HepG2 (cell line): ENCODE data around the gene EVA1A. TPM values are rescaled to one million over a fixed set of nuclear protein-coding genes. Genes with fewer than 3 reads are reported as not detected.

Source experiments
- AKNA ChIP-seq: sonication (generic); formaldehyde crosslinking; IDR thresholded peaks from 2 replicates; pipeline ENCODE4 v1.4.0; 2020; ENCODE audit warnings: missing genetic modification reagents, borderline replicate concordance
- ARID3A ChIP-seq: IDR thresholded peaks from 2 replicates; pipeline ENCODE4 v1.6.1; 2012; ENCODE audit warnings: low read depth, low read length, improper control_type of control experiment
- EP300 ChIP-seq, 3 experiments: sonication (generic) in 1 of 3; formaldehyde crosslinking in 1 of 3; IDR thresholded peaks; 2 replicates each; pipeline versions ENCODE4 v1.5.1 to v1.6.1; 2011 to 2020; ENCODE audit warnings: low read depth in 2 of 3, low read length in 2 of 3, borderline replicate concordance in 1 of 3, improper control_type of control experiment in 1 of 3, mild to moderate bottlenecking in 1 of 3, missing genetic modification reagents in 1 of 3, moderate library complexity in 1 of 3
- IRF1 ChIP-seq: sonication (generic); formaldehyde crosslinking; IDR thresholded peaks from 2 replicates; pipeline ENCODE4 v1.4.0; 2020; ENCODE audit warnings: low read depth, mild to moderate bottlenecking, missing genetic modification reagents
- KDM5A ChIP-seq: fragments of 200-600 bp; sonication (generic); IDR thresholded peaks from 2 replicates; pipeline ENCODE4 v1.7.0; 2018; ENCODE audit warnings: antibody characterized with exemption, mild to moderate bottlenecking, low read length, borderline replicate concordance
- MED1 ChIP-seq: sonication (generic); formaldehyde crosslinking; IDR thresholded peaks from 2 replicates; pipeline ENCODE4 v1.4.0; 2020; ENCODE audit warnings: missing genetic modification reagents
- SRY ChIP-seq: sonication (generic); formaldehyde crosslinking; IDR thresholded peaks from 2 replicates; pipeline ENCODE4 v1.8.0; 2022; ENCODE audit warnings: mild to moderate bottlenecking, missing genetic modification reagents
- ZNF513 ChIP-seq: sonication (generic); formaldehyde crosslinking; conservative IDR thresholded peaks from 2 replicates; pipeline ENCODE4 v1.5.0; 2020; ENCODE audit warnings: missing genetic modification reagents
- ZNF546 ChIP-seq: sonication (generic); formaldehyde crosslinking; conservative IDR thresholded peaks from 2 replicates; pipeline ENCODE4 v1.8.1; 2023; ENCODE audit warnings: mild to moderate bottlenecking, missing genetic modification reagents
- ZNF577 ChIP-seq: sonication (generic); formaldehyde crosslinking; IDR thresholded peaks from 2 replicates; pipeline ENCODE4 v1.4.0; 2020; ENCODE audit warnings: mild to moderate bottlenecking, low read depth, missing genetic modification reagents, borderline replicate concordance
- ZNF597 ChIP-seq: sonication (generic); formaldehyde crosslinking; IDR thresholded peaks from 2 replicates; pipeline ENCODE4 v1.5.0; 2020; ENCODE audit warnings: missing genetic modification reagents
- ZNF775 ChIP-seq: sonication (generic); formaldehyde crosslinking; IDR thresholded peaks from 2 replicates; pipeline ENCODE4 v1.4.0; 2020; ENCODE audit warnings: missing genetic modification reagents, mild to moderate bottlenecking, moderate library complexity, borderline replicate concordance
- ZXDC ChIP-seq: sonication (generic); formaldehyde crosslinking; IDR thresholded peaks from 2 replicates; pipeline ENCODE4 v1.5.0; 2020; ENCODE audit warnings: mild to moderate bottlenecking, missing genetic modification reagents
- polyA plus RNA-seq, 8 experiments: library from polyadenylated mRNA; depleted of rRNA in 3 of 8; stranded (reverse) in 7 of 8; unstranded in 1 of 8; fragments of >200 nt; fragmentation: Illumina TruSeq in 4 of 8; extraction: Trizol in 4 of 8; gene quantifications; 2 replicates each; pipeline versions ENCODE4 v1.2.1 to v1.2.3, GENCODE V29; 2011 to 2016; ENCODE audit warnings: low read depth in 4 of 8, missing spikeins in 1 of 8, mixed read lengths in 1 of 8; ENCODE audit not compliant: insufficient read depth in 1 of 8
- total RNA-seq, 5 experiments: library from RNA; depleted of rRNA; stranded (reverse); fragments of >200 nt; fragmentation: Illumina TruSeq; extraction: Trizol; gene quantifications; 2 replicates each; pipeline ENCODE4 v1.2.3, GENCODE V29; 2016; ENCODE audit warnings: low read depth in 1 of 5

The EVA1A gene
- total and polyA plus RNA-seq, 2 of the 13 experiments (the other 11 are each of a cell fraction or from before 2014, with no cell fraction given): 57.5 to 57.8 TPM

GRCh38 chr2:75522543-75523312, 38.0 kb downstream of the EVA1A start (continued):
- TF ChIP-seq AKNA (CRISPR knock-in tag) (peak; percentile 20; the same call in 1 of the 2 replicates), KDM5A (no peak), MED1 (peak; percentile 100), ZNF513 (CRISPR knock-in tag) (no peak), ARID3A (peak; percentile 71), SRY (CRISPR knock-in tag) (no peak; the same call in 1 of the 2 replicates), ZNF775 (CRISPR knock-in tag) (peak; percentile 78; the same call in 1 of the 2 replicates), EP300 (IDR thresholded peaks at IDR 0.05; ENCODE audit: low read depth in 2 of 2, low read length in 2 of 2) (peak; percentile 92 to 100; a peak in 3 of 4 replicates), EP300 (CRISPR knock-in tag; IDR thresholded peaks at IDR 0.05; ENCODE audit: borderline replicate concordance) (peak; percentile 98), ZNF546 (0 out of 2 replicates have a peak, but pooled peaks have one; percentile 49), ZNF577 (CRISPR knock-in tag) (no peak), ZXDC (CRISPR knock-in tag) (no peak), IRF1 (no peak), ZNF597 (CRISPR knock-in tag) (no peak)
